PC-9 (cell line): ENCODE measurements around the gene RNU1-4.
"Not testable (repeated sequence)": the region's sequence is repeated elsewhere in the genome, so short reads cannot be mapped to it uniquely, and the experiment has no call there.

Experiments
- EZH2 ChIP-seq: fragments of 200-600 bp; sonication (generic); IDR thresholded peaks from 2 replicates; pipeline ENCODE4 v1.8.0; 2017; ENCODE audit warnings: antibody characterized with exemption, low read depth
- TF ChIP-seq, protein P1 (sequence below): fragments of 200-600 bp; sonication (generic); conservative IDR thresholded peaks from 2 replicates; pipeline ENCODE4 v1.6.1; 2017; ENCODE audit warnings: mixed run types, antibody characterized with exemption, mild to moderate bottlenecking, moderate library complexity

DNA sequence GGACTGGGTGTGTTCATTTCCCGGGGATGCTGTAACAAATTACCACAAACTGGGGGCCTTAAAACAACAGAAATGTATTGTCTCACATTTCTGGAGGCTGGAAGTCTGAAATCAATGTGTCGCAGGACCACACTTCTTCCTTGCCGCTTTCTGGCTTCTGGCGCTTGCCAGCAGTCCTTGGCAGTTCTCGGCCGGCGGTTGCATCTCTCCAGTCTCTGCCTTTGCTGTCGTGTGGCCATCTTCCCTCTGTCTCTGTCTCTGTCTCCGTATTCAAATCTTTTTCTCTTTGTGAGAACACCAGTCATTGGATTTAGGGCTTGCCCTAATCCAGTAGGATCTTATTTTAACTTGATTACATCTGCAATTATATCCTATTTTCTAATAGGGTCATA lies 32.9 kb downstream of the RNU1-4 start:
- TF ChIP-seq, protein P1, sequence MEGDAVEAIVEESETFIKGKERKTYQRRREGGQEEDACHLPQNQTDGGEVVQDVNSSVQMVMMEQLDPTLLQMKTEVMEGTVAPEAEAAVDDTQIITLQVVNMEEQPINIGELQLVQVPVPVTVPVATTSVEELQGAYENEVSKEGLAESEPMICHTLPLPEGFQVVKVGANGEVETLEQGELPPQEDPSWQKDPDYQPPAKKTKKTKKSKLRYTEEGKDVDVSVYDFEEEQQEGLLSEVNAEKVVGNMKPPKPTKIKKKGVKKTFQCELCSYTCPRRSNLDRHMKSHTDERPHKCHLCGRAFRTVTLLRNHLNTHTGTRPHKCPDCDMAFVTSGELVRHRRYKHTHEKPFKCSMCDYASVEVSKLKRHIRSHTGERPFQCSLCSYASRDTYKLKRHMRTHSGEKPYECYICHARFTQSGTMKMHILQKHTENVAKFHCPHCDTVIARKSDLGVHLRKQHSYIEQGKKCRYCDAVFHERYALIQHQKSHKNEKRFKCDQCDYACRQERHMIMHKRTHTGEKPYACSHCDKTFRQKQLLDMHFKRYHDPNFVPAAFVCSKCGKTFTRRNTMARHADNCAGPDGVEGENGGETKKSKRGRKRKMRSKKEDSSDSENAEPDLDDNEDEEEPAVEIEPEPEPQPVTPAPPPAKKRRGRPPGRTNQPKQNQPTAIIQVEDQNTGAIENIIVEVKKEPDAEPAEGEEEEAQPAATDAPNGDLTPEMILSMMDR: not testable (repeated sequence)
- TF ChIP-seq EZH2: not testable (repeated sequence)
